HUDEP-2 (cell line): ENCODE results near the gene STAG1.
A peak's percentile ranks its signal among the peaks of the same experiment; 100 is the strongest.
"Not testable (repeated sequence)": the region's sequence is repeated elsewhere in the genome, so short reads cannot be mapped to it uniquely, and the experiment has no call there.

Source experiments
- DNase-seq, 76 experiments: peaks; one replicate each; lab custom pipeline; 2025; ENCODE audit not compliant: unreplicated experiment in 76 of 76; lab: John Stamatoyannopoulos, UW

Gene STAG1

DNA sequence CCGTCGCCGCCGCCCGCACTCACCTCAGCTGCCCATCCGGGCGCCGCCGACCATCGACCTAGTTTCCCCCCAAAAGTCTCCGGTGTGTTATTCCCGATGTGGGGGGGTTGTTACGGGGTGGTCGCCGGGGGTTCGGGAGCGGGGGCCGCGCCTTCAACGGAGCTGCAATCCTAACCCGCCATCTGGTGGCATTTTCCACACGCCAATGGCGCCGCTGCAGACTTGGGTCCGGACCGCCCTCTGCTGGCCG, at the start of gene STAG1:
STAG1 (minus strand) TSS at position 207 of the 250 bp plus-strand sequence. CDS start 121,480 bp downstream, outside the sequence.
- peak in 1 of 76 experiments; percentile 33 for DNase-seq

DNA sequence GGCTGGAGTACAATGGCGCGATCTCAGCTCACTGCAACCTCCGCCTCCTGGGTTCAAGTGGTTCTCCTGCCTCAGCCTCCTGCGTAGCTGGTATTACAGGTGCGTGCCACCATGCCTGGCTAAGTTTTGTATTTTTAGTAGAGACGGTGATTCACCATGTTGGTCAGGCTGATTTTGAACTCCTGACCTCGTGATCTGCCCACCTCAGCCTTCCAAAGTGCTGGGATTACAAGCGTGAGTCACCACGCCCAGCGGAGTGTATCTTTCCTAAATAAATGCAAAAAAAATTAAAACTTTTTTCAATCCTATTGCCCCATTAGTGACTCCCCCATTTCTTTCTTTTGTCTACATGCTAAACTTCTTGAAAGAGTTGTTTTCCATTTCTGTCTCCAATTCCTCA, 49.0 kb upstream of the STAG1 start:
- not testable (repeated sequence) for DNase-seq

DNA sequence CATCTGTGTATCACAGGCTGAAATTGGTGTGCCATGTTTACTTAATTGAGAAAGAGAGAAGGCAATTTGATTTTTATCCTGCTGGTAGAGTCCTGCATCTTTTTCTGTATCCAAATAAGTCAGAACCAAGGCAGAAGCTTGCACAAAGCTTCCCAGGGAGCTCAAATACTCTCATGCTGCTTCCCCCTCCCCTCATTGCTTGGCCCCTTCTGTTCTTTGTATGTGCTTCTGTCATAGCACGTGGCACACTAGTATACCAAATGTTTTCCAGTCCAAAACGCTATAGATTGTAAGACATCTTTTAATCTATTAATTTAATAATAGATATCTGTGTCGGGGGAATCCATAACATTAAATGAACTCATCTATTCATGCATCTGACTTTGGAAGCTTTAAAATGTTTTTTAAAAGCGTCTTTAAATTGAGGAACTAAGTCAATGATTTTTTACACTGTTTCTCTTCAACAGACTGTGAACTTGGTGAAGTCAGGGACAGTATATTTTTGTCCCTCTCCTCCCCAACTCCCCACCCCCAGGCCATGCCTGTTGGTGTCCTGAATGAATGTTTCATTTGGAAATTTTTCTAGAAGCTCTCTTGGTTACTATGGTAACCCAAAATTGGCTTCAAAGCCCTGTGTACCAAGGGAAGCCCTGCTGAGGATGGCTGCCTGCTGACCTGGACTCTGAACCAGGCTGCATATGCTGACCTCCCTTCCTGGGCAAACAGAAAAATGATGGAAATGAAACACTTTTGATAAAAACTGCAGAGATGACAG, 40.6 kb upstream of the STAG1 start:
- DNase-seq: no peak

DNA sequence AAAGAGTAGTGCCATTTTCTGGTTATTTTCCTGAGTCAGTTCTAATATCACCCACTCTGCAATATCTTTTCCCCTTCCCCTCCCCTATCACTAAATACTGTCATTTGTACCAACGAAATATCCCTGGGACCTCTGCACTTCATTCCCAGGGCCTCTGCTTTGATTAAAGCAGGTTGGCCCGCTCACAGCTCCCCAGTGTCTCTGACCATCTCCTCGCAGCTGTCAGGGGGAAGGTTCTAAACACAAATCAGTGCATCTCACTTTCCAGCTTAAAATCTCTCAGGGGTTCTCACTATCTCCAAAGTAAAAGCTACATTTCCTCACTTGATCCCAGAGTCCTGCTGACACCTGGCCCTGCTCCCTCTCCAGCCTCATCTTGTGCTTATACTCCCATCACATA, 38.6 kb upstream of the STAG1 start:
- DNase-seq: no peak

DNA sequence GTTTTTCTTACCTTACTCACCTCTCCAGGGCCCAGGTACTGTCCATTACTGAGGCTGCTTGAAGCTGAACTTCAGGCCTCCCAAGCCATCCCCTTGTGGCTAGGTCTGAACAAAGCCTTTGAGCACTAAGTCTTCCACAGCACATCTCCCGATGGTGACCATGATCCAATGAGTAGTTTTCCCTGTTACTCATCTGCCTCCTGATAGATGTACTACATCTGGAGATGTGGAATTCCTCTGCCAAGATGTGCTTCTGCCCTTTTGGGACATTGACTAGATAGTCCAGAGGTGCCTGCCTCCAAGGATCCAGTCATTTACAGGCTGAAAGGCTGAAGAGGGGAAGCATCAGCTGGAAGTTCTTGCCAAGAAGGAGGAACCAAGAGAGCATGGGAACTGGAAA, 37.8 kb upstream of the STAG1 start:
- no peak for DNase-seq

DNA sequence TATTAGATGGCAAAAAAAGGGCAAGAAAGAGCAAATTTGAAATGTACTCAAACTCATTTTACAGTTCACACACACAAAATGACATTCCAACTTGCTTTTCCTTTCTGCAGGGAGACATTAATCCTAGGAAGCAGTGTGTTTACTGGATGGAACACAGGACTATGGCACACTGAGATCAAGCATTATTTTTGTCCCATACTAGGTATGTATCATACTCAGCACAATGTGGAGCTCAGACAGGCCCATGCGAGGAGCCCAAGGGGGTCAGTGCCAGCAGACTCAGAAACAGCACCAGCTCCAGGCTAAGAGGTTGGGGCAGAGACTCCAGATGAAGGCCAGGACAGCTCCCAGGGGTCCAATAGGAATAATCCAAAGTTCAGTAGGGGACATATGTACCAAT, 36.0 kb upstream of the STAG1 start:
- DNase-seq: no peak

DNA sequence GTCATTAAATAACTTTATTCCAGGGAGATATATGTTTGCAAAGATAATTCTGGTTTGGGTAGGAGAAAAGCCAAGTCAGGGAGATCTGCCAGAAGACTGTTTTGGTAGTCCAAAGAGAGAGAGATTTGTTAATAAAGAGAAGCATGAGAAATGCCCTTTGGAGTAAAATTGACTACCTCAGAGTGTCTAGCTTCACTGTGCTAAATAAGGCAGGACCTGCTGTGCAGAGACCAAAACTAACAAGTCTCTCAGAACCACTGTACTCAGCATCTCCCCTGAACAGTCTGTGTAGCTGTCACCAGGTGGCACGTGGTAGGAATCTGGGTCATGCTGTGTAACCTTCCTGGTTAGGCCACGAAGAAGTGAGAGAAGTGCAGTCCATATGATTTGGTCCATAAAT, 35.2 kb upstream of the STAG1 start:
- no peak for DNase-seq

DNA sequence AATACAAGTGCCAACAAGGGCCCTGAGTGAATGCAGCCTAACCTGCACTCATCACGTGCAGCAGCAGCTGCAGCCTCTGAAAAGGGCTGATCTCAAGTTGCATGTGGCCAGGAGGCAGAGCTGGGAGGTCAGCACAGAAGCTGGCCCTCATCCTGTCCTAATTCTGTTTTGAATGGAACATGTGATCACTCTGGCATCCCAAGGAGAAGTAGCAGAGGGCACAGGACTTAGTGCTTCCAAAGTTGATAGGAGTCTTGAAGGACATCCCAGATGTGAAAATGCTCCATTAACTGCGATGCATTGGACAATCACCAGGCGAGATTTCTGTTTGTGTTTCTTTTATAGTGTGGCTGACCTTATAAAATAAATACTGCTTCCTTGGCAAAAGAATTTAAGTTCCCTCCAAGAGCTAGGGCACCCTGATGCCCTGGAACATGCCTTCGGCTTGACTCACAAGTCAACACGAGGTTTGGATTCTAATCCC, 31.6 kb upstream of the STAG1 start:
- DNase-seq: no peak

DNA sequence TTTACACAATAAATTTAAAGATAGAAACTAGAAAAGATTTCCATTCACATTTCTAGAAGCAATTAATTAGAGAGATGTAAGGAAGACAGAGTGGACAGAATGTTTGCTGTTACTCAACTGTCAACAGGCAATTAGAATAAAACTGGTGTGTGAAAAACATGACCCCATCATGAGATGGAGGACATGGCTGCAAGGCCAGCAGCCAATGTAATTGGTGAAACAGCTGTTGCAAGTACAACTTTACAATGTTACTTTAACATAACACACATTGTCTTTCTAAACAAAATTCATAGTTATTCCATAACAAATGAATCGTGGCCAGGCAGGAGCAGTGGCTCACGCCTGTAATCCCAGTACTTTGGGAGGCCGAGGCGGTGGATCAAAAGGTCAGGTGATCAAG, 28.6 kb upstream of the STAG1 start:
- DNase-seq: no peak

DNA sequence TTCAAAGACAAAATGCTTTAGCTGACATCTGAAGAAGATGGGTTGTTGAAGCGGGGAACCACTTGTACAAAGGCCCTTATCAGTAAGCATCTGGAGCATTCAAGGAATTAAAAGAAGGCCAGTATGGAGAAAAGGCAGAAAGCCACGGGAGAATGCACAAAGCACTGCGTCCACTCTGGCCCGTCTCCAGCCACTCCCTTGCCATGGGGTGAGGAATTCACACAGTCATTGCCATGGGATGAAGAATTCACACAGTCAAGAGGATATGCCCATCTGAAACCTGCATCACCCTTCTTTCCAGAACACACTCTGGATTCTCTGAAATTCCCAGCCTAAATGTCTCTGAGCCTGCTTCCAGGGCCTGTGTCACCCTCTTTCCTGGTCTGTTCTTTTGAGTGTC, 26.7 kb upstream of the STAG1 start:
- DNase-seq: no peak

DNA sequence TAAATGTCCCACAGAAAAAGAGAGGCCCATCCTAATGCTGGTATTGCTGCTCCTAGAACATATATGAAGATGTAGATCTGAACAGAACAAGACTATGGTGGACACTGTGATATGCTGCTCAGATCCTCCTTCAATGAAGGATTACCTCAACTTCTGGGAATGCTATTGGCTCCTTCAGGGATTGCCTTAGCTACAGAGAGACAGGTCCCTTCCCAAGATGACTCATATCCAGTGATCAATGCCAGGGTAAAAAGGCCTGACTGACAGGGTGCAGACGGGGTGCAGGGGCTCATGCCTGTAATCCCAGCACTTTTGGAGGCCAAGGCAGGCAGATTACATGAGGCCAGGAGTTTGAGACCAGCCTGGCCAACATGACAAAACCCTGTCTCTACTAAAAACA, 20.5 kb upstream of the STAG1 start:
- no peak for DNase-seq

DNA sequence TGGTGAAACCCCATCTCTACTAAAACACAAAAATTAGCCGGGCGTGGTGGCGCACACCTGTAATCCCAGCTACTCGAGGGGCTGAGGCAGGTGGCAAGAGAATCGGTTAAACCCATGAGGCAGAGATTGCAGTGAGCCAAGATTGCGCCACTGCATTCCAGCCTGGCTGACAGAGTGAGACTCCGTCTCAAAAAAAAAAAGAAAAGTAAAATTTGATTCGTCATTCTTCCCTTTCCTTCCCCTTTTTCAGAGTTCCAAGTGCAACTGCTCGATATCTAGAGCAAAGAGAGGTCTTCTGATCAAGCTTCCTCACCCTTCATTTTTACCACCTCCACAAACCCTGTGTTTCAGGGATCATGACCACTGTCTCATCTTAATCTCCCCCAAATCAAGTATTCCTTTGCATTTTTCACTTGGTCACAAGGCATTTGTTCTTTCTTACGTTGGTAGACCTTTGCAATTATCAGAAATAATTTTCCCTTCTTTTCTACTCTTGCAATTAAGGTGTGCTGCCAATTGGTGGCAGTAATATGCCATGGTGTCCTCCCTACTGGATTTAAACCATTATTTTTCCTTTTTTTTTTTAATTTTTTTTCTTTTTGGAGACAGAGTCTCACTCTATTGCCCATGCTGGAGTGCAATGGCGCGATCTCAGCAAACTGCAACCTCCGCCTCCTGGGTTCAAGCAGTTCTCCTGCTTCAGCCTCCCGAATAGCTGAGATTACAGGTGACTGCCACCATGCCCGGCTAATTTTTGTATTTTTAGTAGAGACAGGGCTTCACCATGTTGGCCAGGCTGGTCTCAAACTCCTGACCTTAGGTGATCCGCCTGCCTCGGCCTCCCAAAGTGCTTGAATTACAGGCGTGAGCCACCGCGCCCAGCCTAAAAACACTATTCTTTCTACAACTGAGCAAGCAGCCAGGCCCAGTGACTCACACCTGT, 6.3 kb upstream of the STAG1 start:
- peak in 6 of 76 experiments; percentile 2 to 27 (median 12) for DNase-seq

DNA sequence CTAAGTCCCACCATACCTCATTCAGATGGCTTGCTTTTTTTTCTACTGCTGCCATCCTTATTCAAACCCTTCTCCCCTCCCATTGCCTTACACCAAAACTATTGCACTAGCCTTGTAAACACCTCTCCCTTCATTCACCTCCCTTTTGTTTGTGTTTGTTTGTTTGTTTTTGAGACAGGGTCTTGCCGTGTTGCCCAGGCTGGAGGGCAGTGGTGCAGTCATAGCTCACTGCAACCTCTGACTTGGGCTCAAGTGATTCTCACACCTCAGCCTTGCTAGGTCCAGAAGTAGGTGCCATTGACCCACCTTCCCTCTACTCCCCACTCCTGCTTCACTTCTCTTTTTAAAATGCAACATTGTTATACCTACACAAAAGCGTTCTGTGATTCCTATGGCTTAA, 3.0 kb upstream of the STAG1 start:
- DNase-seq: no peak

DNA sequence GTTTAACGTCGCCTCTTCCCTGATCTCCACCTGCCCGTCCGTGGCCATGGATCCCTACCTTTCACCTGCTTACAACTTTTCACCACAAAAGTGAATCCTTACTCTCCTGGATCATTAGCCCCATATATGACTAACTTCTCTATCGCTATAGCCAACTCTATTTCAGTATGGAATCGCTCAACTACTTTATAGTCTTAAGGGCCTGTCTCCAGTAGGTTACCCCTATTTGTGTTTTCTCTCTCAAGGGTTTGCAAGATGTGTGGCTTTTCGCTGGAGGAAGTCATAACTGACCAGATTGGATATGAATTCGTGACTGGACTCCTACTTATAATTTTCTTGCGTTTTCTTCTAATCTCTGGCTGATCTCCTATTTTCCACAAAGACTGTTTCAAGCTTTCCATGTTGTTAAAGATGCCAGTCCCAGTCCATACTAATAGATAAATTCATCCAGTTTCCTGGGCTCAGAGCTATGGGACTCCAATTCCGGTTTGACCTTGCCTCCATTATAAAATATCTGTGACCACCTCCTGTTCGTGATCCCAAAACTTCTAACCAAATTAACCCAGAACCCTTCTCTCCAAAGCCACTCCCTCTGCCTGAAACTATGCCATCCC, 1.3 kb upstream of the STAG1 start:
- DNase-seq: peak in 3 of 76 experiments; percentile 8 to 21 (median 17)

DNA sequence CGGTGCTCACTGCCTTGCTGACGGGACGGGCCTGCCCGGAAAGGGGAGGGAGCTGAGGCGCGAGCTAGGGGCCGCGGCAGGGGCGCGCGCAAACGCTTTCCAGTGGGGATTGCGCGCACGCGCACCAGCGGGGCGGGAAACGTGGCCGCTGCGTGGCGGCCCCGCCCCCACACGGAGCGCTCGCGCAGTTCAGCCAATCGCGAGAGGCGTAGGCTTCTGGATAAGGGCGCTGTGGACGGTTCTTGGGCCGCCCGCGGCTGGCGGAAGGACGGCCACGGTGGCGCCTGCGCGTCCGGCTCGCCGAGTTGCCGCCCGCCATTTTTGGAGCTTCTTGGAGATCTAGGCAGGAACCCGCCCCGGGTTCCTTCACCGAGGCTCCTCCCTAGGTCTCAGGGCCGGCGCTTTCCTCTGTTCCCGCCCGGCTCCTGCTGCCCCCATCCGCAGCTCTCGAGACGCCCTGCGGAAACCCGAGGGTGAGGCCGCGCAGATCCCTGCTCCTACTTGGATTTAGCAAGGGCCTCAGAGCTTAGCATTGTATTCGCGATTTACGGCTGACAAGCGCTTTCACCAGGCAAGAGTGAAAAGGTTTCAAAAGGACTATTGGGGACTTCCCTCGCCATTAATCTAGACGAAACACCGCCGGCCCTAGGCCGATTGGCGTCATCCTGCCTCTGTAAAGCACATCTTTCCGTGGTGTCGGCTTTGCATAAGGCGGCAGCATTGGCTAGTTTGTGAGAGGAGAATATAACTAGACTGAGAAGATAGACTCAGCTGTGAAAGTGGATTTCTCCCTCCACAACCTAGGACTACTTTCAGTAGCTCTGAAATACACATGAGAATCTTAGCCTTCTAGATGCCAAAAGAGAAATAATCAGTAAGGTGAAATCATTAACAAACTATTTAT, 496 bp upstream of the STAG1 start:
- peak; percentile 7 to 99 (median 96) for DNase-seq

DNA sequence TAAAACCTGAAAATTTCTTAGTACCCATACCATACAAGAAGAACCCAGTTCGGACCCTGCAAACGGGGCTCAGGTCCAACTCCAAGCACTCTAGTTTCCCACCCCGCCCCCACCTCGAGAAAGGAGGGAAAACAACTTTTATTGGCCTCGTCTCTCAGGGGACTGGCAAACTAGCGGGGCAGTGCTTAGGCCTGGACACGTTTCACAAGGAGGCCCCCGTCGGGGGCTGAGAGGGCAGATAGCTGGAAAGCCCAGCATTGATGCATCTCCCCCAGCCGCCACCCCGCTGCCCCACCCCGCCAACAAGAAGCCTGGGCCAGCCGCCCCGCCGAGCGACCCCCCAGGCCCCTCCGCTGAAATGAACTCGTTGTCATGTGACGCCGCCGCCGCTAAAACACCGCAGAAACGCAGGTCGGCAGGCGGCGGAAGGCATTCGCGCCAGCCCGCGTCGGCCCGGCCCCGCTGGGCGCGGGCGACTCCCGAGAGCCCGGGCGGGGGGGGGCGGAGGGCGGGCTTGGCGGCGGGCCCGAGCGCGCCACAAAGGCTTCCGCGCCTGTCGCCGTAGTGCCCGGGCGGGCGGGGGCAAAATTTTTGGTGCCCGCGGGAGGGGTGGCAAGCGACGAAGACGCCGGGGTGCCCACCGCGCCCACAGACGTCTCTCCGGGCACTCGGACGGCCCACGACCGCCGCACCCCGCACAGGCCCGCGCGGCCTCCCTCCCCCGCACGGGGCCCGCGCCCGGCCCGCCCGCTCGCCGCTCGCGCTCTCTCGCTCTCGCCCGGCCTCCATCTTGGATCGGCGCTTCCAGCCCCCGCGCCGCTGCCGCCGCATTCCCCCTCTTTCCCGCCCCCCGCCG, 634 bp downstream of the STAG1 start:
- peak; percentile 3 to 91 (median 78) for DNase-seq

DNA sequence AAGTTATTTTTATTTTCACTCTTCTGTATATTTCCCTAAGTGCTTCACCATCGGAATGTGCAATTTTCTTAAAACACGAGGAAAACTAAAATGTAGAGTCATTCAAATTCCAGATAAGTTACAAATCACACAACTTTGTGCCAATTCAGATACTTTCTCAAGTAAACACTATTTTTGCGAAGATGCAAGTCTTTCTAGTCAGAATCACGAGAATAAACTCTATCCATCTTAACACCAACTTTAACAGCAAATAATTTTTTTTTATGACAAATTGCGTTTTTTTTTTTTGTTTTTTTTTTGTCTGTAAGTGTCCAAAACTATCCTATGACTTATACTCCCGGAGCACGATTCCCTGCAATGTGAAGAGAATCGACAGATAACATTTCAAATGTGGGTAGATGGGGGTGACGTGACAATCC, 1.3 kb downstream of the STAG1 start:
- no peak for DNase-seq

DNA sequence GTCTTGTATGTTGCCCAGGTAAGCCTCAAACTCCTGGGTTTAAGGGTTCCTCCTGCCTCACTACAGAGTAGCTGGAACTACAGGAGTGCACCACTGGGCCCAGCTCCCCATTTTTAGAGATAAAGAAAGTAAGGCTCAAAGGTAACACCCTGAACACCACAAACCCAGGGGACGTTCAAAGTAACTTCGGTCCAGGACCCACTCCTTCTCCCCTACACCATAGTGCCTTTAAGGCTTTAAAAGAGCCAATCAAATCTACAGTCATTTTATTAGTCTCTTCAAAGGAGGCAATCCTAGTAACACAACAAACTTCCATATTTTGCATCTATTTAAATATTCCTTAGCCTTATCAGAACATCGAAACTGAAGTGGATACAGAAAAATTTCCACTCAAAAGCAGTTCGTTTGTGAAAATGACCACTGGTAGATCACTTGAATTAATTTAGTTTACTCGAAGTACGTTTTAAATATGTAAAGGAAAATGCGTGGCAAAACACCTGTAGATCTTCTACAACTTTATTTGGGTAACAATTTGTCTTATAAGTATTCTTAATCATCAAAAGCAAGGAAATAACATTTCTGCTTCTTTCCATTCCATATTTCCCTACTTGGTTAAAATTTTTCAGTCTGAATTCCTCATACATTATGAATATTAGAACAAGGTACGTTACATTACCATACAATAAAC, 1.8 kb downstream of the STAG1 start:
- DNase-seq: peak in 15 of 76 experiments; percentile 8 to 34 (median 15)

DNA sequence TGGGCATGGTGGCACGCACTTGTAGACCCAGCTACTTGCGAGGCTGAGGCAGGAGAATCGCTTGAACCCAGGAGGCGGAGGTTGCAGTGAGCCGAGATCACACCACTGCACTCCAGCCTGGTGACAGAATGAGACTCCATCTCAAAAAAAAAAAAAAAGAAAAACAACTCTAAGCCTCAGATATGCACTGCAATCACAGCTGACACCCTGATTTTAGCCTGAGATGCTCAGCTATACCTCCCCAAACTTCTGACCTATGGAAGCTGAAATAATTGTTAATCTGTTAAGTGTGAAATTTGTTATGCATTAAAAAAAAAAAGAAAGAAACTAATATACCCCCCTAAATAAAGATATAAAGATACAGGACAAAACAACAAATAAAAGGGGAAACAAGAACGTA, 2.6 kb downstream of the STAG1 start:
- not testable (repeated sequence) for DNase-seq
